ENCODE data around the gene CORO2A. TPM values are rescaled to one million over a fixed set of nuclear protein-coding genes. Genes with fewer than 3 reads are reported as not detected.
A peak's percentile ranks its signal among the peaks of the same experiment; 100 is the strongest.

The CORO2A gene
- total and polyA plus RNA-seq, 3 experiments from 2014 or later = 5.1 to 11.9 (median 5.1) TPM

DNA sequence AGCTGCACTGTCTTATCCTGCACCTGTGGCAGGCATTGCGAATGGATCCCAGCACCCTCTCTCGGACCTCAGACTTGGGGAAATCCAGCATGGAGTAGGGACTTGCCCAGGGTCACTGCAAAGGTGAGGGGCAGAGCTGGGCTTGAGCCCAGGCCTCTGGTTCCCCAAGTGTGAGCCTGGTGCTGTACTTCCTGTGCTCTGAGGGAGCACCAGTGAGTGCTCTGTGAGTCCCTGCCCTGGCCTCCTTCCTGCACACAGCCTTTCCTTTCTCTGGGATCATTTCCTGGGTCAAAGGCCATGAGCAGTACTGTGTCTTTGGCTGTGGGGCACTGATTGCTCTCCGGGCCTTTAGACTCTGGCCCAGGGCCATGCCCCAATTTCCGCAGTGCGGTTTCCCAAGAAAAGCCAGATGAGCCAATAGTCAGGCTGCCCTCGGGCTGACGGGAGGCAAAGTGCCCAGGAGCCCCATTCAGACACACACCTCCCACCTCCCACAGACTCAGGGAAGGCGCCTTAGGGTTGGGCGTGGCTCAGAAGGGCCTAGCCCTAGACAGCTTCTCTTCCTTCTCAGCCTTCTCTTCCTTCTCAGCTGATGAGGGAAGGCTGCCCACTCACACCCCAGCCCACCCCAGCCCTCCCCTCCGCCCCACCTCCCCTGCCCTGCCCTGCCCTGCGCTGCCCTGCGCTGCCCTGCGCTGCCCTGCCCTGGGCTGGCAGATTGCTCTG, 50.1 kb downstream of the CORO2A start:
- Histone ChIP-seq H3K27me3 (ENCODE audit: insufficient read depth, low read length, poor library complexity, severe bottlenecking) (no peaks in the 10 kb centered on the region), H3K9me3 (ENCODE audit: low read length) (no peaks in the 10 kb centered on the region), H3K27ac (ENCODE audit: low read depth, low read length) (no peak overlapping the region), H3K36me3 (ENCODE audit: insufficient read depth, low read length) (no peaks in the 10 kb centered on the region), H3K4me1 (ENCODE audit: insufficient read depth, low read length) (no peaks in the 10 kb centered on the region), H3K4me3 (ENCODE audit: low read length) (no peak overlapping the region)
- H3K36me3 Mint-ChIP-seq = peaks cover 0 to 33% (median 7%) of the 10 kb centered on the region in 3 donors
- ChIA-PET POLR2A (no interaction called here), CTCF (interaction anchor here (1.1 to 1.4 kb wide), 2 partner anchors 40 to 68 kb away, joined by 3 to 4 read pairs; no protein-coding TSS in a partner anchor)
- no peak for DNase-seq
- H3K27me3 Mint-ChIP-seq = no peaks in the 10 kb centered on the region
- H3K4me3 Mint-ChIP-seq = no peak overlapping the region
- H3K27ac Mint-ChIP-seq = peak overlapping the region in 2 of 8 donors; percentile 5 to 26
- peaks cover 4 to 5% (median 4%) of the 10 kb centered on the region in 3 donors for H3K4me1 Mint-ChIP-seq
- H3K9me3 Mint-ChIP-seq = no peaks in the 10 kb centered on the region

DNA sequence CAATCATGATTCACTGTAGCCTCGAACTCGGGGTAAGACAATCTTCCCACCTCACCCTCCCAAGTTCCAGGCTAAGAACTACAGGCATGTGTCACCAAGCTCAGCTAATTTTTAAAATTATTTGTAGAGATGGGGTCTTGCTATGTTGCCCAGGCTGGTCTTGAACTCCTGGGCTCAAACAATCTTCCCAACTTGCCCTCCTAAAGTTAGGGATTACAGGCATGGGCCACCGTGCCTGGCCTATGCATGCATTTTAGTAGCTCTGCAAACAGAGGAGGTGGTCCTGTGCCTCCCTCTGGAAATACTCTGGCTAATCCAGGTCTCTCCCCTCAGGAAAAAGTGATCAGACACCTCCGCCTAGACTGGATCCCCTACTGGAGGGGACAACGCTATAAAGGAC, 51.9 kb downstream of the CORO2A start:
- no peak overlapping the region for H3K4me3 Mint-ChIP-seq
- no peak overlapping the region for H3K27ac ChIP-seq (ENCODE audit: low read depth, low read length)
- peaks cover 0 to 3% (median 0%) of the 10 kb centered on the region in 3 donors for H3K4me1 Mint-ChIP-seq
- H3K9me3 ChIP-seq (ENCODE audit: low read length) = no peaks in the 10 kb centered on the region
- DNase-seq = no peak
- H3K9me3 Mint-ChIP-seq = no peaks in the 10 kb centered on the region
- H3K36me3 Mint-ChIP-seq = peaks cover 0 to 40% (median 12%) of the 10 kb centered on the region in 3 donors
- peak overlapping the region in 1 of 8 donors; percentile 23 for H3K27ac Mint-ChIP-seq
- no peaks in the 10 kb centered on the region for H3K27me3 Mint-ChIP-seq
- no peak overlapping the region for H3K4me3 ChIP-seq (ENCODE audit: low read length)
- H3K36me3 ChIP-seq (ENCODE audit: insufficient read depth, low read length) = peaks cover 4% of the 10 kb centered on the region
- H3K27me3 ChIP-seq (ENCODE audit: insufficient read depth, low read length, poor library complexity, severe bottlenecking) = no peaks in the 10 kb centered on the region
- H3K4me1 ChIP-seq (ENCODE audit: insufficient read depth, low read length) = no peaks in the 10 kb centered on the region
- ChIA-PET POLR2A (no interaction called here), CTCF (no interaction called here)

DNA sequence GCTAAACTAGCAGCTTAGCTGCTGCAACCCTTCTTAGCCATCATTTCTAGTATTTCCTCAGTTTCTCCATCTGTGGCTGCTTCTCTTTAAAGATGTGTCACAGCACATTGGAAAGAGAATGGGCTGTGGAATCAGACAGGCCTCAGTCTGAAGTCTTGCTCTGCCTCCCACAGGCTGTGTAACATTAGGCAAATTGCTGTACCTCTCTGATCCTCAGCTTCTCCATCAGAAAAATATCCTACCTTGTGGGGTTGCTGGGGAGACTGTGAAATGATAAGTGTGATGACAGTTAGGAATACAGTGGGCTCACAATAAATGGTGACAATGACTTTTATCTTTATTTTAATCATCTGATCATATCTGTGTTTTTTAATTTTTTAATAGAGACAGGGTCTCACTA, 55.9 kb downstream of the CORO2A start:
- H3K4me1 ChIP-seq (ENCODE audit: insufficient read depth, low read length) = no peaks in the 10 kb centered on the region
- Mint-ChIP-seq H3K27me3 (peaks cover 0 to 1% of the 10 kb centered on the region in 2 donors), H3K4me1 (peaks cover 0 to 1% (median 0%) of the 10 kb centered on the region in 3 donors), H3K9me3 (no peaks in the 10 kb centered on the region), H3K27ac (peak overlapping the region in 2 of 8 donors; percentile 21 to 47), H3K36me3 (peaks cover 0 to 58% (median 8%) of the 10 kb centered on the region in 3 donors), H3K4me3 (no peak overlapping the region)
- no peaks in the 10 kb centered on the region for H3K9me3 ChIP-seq (ENCODE audit: low read length)
- ChIA-PET POLR2A (no interaction called here), CTCF (interaction anchor here (0.9 kb wide), 2 partner anchors 18 to 34 kb away, joined by 3 to 4 read pairs; no protein-coding TSS in a partner anchor)
- no peak for DNase-seq
- no peak overlapping the region for H3K4me3 ChIP-seq (ENCODE audit: low read length)
- no peak overlapping the region for H3K27ac ChIP-seq (ENCODE audit: low read depth, low read length)
- no peaks in the 10 kb centered on the region for H3K27me3 ChIP-seq (ENCODE audit: insufficient read depth, low read length, poor library complexity, severe bottlenecking)
- peaks cover 4% of the 10 kb centered on the region for H3K36me3 ChIP-seq (ENCODE audit: insufficient read depth, low read length)

DNA sequence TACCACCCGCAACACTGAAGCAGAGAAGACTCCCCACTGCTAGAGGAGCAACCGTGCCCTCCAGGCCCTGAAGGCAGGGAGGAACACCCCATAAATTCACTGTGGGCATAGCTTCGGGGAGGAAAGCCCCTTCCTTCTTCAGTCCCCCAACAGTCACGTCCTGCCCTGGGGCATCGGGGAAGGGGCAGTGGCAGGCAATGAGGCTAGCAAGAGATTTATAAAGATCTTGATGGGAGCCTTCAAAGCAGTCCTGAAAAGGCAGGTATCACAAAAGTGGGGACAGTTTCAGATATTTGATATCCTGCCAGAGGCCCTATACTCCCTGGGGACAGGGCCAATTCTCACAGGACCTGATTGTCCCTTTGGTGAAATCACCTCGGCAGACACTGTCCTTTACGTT, 56.5 kb downstream of the CORO2A start:
- peaks cover 0 to 1% (median 0%) of the 10 kb centered on the region in 3 donors for H3K4me1 Mint-ChIP-seq
- Histone ChIP-seq H3K27ac (ENCODE audit: low read depth, low read length) (no peak overlapping the region), H3K36me3 (ENCODE audit: insufficient read depth, low read length) (peaks cover 4% of the 10 kb centered on the region), H3K4me3 (ENCODE audit: low read length) (no peak overlapping the region), H3K27me3 (ENCODE audit: insufficient read depth, low read length, poor library complexity, severe bottlenecking) (no peaks in the 10 kb centered on the region), H3K9me3 (ENCODE audit: low read length) (no peaks in the 10 kb centered on the region), H3K4me1 (ENCODE audit: insufficient read depth, low read length) (no peaks in the 10 kb centered on the region)
- ChIA-PET CTCF (interaction anchor here (0.9 kb wide), 1 partner anchor 34 kb away, joined by 3 read pairs; no protein-coding TSS in a partner anchor), POLR2A (no interaction called here)
- peak overlapping the region in 1 of 8 donors; percentile 55 for H3K27ac Mint-ChIP-seq
- H3K4me3 Mint-ChIP-seq = no peak overlapping the region
- no peaks in the 10 kb centered on the region for H3K9me3 Mint-ChIP-seq
- peaks cover 0 to 64% (median 9%) of the 10 kb centered on the region in 3 donors for H3K36me3 Mint-ChIP-seq
- H3K27me3 Mint-ChIP-seq = peaks cover 0 to 1% of the 10 kb centered on the region in 2 donors
- DNase-seq = no peak

DNA sequence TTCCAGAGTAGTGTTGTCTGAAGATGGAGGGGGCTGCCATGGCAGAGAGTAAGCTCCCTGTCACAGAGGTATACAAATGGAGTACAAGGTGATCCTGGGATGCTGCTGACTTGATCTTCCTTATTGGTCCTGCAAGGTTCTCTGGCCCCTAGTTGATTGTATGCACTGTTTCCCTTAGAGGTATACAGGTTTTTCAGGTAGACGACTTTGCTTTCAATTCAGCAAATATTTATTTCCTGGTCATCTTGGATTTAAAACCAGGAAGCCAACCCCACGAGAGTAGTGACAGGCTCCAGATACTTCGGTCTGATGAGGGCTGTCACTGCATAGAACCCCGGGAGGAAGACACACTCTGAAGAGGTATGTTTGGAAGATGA, 56.9 kb downstream of the CORO2A start:
- no peak for DNase-seq
- Mint-ChIP-seq H3K36me3 (peaks cover 0 to 65% (median 11%) of the 10 kb centered on the region in 3 donors), H3K4me3 (no peak overlapping the region), H3K27ac (peak overlapping the region in 1 of 8 donors; percentile 55), H3K27me3 (peaks cover 0 to 1% of the 10 kb centered on the region in 2 donors), H3K4me1 (no peaks in the 10 kb centered on the region), H3K9me3 (no peaks in the 10 kb centered on the region)
- H3K27ac ChIP-seq (ENCODE audit: low read depth, low read length) = no peak overlapping the region
- no peaks in the 10 kb centered on the region for H3K9me3 ChIP-seq (ENCODE audit: low read length)
- no peaks in the 10 kb centered on the region for H3K27me3 ChIP-seq (ENCODE audit: insufficient read depth, low read length, poor library complexity, severe bottlenecking)
- ChIA-PET CTCF (no interaction called here), POLR2A (no interaction called here)
- peaks cover 4% of the 10 kb centered on the region for H3K36me3 ChIP-seq (ENCODE audit: insufficient read depth, low read length)
- no peaks in the 10 kb centered on the region for H3K4me1 ChIP-seq (ENCODE audit: insufficient read depth, low read length)
- H3K4me3 ChIP-seq (ENCODE audit: low read length) = no peak overlapping the region

DNA sequence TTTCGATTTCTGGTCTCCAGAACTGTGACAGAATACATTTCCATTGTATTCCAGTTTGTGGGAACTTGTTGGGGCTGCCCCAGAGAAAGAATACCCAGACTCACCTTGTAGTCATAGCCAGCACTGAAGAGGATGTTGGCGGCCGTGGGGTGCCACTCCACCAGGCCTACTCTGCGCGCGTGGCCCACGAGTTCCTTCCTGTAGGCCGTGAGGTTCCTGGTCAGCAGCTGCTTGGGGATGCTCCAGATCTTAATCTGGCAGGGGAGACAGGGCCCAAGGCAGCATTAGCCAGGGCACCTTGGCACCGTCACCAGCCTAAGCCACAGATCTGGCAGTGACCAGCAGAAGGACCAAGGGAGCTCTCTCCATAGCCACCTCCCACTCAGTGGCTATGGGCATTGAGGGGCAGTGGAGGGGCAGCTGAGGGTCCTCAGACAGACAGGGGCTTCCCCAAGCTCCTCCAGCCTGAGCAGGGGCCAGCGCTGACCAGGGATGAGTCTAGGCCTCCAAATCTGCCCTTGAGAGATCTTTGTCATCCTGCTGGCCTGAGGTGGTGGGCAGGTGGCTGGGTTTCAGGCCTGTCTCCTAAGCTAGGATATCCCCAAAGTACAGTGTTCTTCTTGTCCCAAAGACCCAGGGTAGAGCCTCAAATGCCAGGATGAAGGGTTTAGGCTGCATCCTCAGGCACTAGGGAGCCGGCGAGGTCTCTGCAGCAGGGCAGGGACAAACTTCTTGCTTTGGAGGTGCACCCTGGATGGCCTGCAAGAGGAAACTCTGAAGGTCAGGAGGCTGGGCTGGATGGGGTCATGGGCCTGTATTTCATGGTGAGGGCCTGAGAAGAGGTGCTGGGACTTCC, 57.5 kb downstream of the CORO2A start:
- Mint-ChIP-seq H3K9me3 (no peaks in the 10 kb centered on the region), H3K4me3 (no peak overlapping the region), H3K27me3 (peaks cover 0 to 3% of the 10 kb centered on the region in 2 donors), H3K27ac (peak overlapping the region in 2 of 8 donors; percentile 55 to 58), H3K36me3 (peaks cover 0 to 68% (median 9%) of the 10 kb centered on the region in 3 donors), H3K4me1 (no peaks in the 10 kb centered on the region)
- ChIA-PET CTCF (no interaction called here), POLR2A (no interaction called here)
- Histone ChIP-seq H3K4me3 (ENCODE audit: low read length) (no peak overlapping the region), H3K36me3 (ENCODE audit: insufficient read depth, low read length) (peaks cover 4% of the 10 kb centered on the region), H3K9me3 (ENCODE audit: low read length) (no peaks in the 10 kb centered on the region), H3K27ac (ENCODE audit: low read depth, low read length) (no peak overlapping the region), H3K4me1 (ENCODE audit: insufficient read depth, low read length) (no peaks in the 10 kb centered on the region), H3K27me3 (ENCODE audit: insufficient read depth, low read length, poor library complexity, severe bottlenecking) (no peaks in the 10 kb centered on the region)
- DNase-seq = no peak

DNA sequence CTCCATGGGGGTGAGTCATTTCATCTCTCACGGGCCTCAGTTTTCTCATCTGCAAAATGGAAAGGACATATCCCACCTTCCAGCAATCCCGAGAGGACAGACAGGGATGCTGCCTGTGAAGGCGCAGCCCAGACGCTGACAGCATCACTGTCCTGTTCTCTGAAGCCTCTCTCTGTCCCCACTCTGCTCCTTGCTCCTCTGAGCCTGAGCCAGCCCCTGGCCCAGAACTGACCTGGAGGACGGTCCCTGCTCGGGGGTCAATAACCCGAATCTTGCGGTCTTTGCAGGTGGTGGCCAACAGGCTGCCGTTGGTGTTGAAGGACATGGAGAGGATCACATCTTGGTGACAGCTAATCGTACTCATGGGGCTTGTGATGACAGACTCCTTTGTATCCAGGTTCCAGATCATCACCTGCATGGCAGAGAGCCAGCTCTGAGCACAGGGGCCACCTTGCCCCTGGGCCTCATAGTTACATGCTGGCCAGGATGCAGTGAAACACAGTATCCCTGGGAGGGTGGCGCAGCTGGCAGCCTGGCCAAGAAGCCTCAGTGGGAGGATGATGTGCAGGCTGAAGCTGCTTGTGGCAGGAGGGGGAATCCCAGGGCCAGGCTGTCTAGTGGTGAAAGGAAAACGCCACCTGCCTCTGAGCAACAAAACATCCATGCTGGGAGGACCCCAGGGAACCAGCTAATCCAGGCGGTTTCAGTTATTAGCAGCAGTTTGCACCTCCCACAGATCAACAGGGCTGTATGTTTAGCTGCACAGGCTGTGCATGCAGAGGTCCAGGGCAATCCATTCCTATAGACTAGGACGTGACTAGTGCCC, 59.4 kb downstream of the CORO2A start:
- CTCF ChIA-PET = interaction anchor here (1.4 to 1.5 kb wide), 2 partner anchors 11 to 31 kb away, joined by 4 to 5 read pairs; no protein-coding TSS in a partner anchor
- Mint-ChIP-seq H3K9me3 (no peaks in the 10 kb centered on the region), H3K36me3 (peaks cover 0 to 75% (median 10%) of the 10 kb centered on the region in 3 donors), H3K4me3 (no peak overlapping the region), H3K4me1 (no peaks in the 10 kb centered on the region), H3K27ac (peak overlapping the region in 2 of 8 donors; percentile 17 to 54), H3K27me3 (peaks cover 0 to 3% of the 10 kb centered on the region in 2 donors)
- no peaks in the 10 kb centered on the region for H3K9me3 ChIP-seq (ENCODE audit: low read length)
- no peak overlapping the region for H3K27ac ChIP-seq (ENCODE audit: low read depth, low read length)
- DNase-seq = no peak
- POLR2A ChIA-PET = no interaction called here
- H3K4me1 ChIP-seq (ENCODE audit: insufficient read depth, low read length) = no peaks in the 10 kb centered on the region
- no peaks in the 10 kb centered on the region for H3K27me3 ChIP-seq (ENCODE audit: insufficient read depth, low read length, poor library complexity, severe bottlenecking)
- H3K4me3 ChIP-seq (ENCODE audit: low read length) = no peak overlapping the region
- peaks cover 4% of the 10 kb centered on the region for H3K36me3 ChIP-seq (ENCODE audit: insufficient read depth, low read length)
